ENCODE results near the gene KAZALD1.
"Not testable (repeated sequence)": the region's sequence is repeated elsewhere in the genome, so short reads cannot be mapped to it uniquely, and the experiment has no call there.

Gene KAZALD1

GRCh38 chr10:101030496-101031127 lies 31.2 kb upstream of the KAZALD1 start:
- DNase-seq: no peak

GRCh38 chr10:101031128-101031795 lies 30.5 kb upstream of the KAZALD1 start, which contains the start of the genes PDZD7 and SFXN3:
TSS of gene PDZD7 (minus strand) at chr10:101031129. CDS start at chr10:101030219, 910 bp downstream.
TSS of gene SFXN3 (plus strand) at chr10:101031234. CDS start at chr10:101034695, 3,461 bp downstream.
- DNase-seq: peak; percentile 93 to 96 (median 94)

- DNase-seq: peak; percentile 28 to 66 (median 48)
These were observed 29.8 kb upstream of the KAZALD1 start for GRCh38 chr10:101031796-101032636.

GRCh38 chr10:101032637-101033224 lies 29.1 kb upstream of the KAZALD1 start:
- no peak for DNase-seq

- DNase-seq: no peak
These were observed 28.5 kb upstream of the KAZALD1 start for GRCh38 chr10:101033276-101033675.

- not testable (repeated sequence) for DNase-seq
These were observed 27.4 kb upstream of the KAZALD1 start for GRCh38 chr10:101034404-101034803.

GRCh38 chr10:101035314-101035713 lies 26.5 kb upstream of the KAZALD1 start:
- DNase-seq: no peak

- DNase-seq: no peak
These were observed 25.7 kb upstream of the KAZALD1 start for GRCh38 chr10:101035916-101036702.

- DNase-seq: no peak
These were observed 25.1 kb upstream of the KAZALD1 start for GRCh38 chr10:101036726-101037125.

- DNase-seq: no peak
These were observed 23.3 kb upstream of the KAZALD1 start for GRCh38 chr10:101038484-101038883.

GRCh38 chr10:101040061-101040460 lies 21.7 kb upstream of the KAZALD1 start:
- no peak for DNase-seq

GRCh38 chr10:101040851-101041250 lies 20.9 kb upstream of the KAZALD1 start:
- no peak for DNase-seq

- DNase-seq: peak; percentile 24 to 56 (median 43)
These were observed 20.5 kb upstream of the KAZALD1 start for GRCh38 chr10:101041252-101041761.

- DNase-seq: no peak
These were observed 19.7 kb upstream of the KAZALD1 start for GRCh38 chr10:101042118-101042517.

GRCh38 chr10:101042667-101043362 lies 19.0 kb upstream of the KAZALD1 start:
- peak; percentile 46 to 78 (median 64) for DNase-seq

- no peak for DNase-seq
These were observed 18.5 kb upstream of the KAZALD1 start for GRCh38 chr10:101043363-101043707.

GRCh38 chr10:101044117-101044516 lies 17.7 kb upstream of the KAZALD1 start:
- no peak for DNase-seq

GRCh38 chr10:101046332-101047238 lies 15.2 kb upstream of the KAZALD1 start:
- DNase-seq: no peak

- DNase-seq: no peak
These were observed 14.5 kb upstream of the KAZALD1 start for GRCh38 chr10:101047268-101047667.

Data from activated CD4-positive, CD25-positive, alpha-beta regulatory T cell (primary cell).